Type B pancreatic cell (in vitro differentiated cells): ENCODE data around the gene OTOP2. TPM values are rescaled to one million over a fixed set of nuclear protein-coding genes. Genes with fewer than 3 reads are reported as not detected.

Source experiments
- DNase-seq: peaks from one replicate; pipeline ENCODE4 v3.0.0; 2021; ENCODE audit warnings: mixed read lengths; ENCODE audit not compliant: unreplicated experiment; ENCODE audit errors: extremely low spot score
- H3K27ac Mint-ChIP-seq: 2 replicates; pipeline ENCODE4 v1.8.0; 2021; ENCODE audit warnings: mild to moderate bottlenecking, mixed read lengths
- H3K27me3 Mint-ChIP-seq: 2 replicates; pipeline ENCODE4 v1.8.0; 2021; ENCODE audit warnings: mixed read lengths
- H3K36me3 Mint-ChIP-seq: 2 replicates; pipeline ENCODE4 v1.8.0; 2021; ENCODE audit warnings: mixed read lengths
- H3K4me1 Mint-ChIP-seq: one replicate; pipeline ENCODE4 v1.8.0; 2021; ENCODE audit warnings: mixed read lengths; ENCODE audit not compliant: unreplicated experiment
- H3K4me3 Mint-ChIP-seq: 2 replicates; pipeline ENCODE4 v1.8.0; 2021; ENCODE audit warnings: mild to moderate bottlenecking, mixed read lengths
- H3K9me3 Mint-ChIP-seq: 2 replicates; pipeline ENCODE4 v1.8.0; 2021; ENCODE audit warnings: mixed read lengths
- total RNA-seq: library from RNA; stranded (reverse); gene quantifications from 2 replicates; pipeline ENCODE4 v1.2.1, GENCODE V29; 2021; ENCODE audit warnings: low replicate concordance
- TF ChIP-seq, protein P1 (sequence below): fragments of 200-600 bp; sonication (generic); conservative IDR thresholded peaks from 2 replicates; pipeline ENCODE4 v1.5.0; 2021; ENCODE audit warnings: antibody characterized with exemption, mild to moderate bottlenecking

Gene OTOP2
- total RNA-seq, 1 donor from 2014 or later: not detected

DNA sequence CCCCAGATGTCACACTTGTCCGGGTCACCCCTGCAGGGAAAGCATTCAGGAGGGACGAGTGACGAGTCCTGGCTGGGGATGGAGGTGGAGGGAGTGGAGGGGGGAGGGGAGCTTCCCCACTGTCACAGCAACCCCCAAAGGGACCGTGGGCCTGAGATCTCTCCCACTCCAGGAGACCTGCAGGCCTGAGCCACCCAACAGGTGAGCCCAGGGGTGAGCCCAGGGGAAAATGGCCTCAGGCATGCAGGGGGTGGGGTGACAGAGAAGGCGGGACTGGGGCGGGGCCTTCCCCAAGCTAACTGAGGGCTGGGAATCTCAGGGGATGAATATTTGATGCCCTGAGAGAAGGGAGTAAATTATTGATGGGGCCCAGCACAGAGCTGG is 3.4 kb upstream of the OTOP2 start:
- Mint-ChIP-seq H3K4me1 (no peaks in the 10 kb centered on the region), H3K36me3 (no peaks in the 10 kb centered on the region), H3K9me3 (no peaks in the 10 kb centered on the region), H3K27me3 (peaks cover 47% of the 10 kb centered on the region), H3K27ac (no peak overlapping the region), H3K4me3 (peak overlapping the region; percentile 60)
- no peak for DNase-seq
- TF ChIP-seq, protein P1, sequence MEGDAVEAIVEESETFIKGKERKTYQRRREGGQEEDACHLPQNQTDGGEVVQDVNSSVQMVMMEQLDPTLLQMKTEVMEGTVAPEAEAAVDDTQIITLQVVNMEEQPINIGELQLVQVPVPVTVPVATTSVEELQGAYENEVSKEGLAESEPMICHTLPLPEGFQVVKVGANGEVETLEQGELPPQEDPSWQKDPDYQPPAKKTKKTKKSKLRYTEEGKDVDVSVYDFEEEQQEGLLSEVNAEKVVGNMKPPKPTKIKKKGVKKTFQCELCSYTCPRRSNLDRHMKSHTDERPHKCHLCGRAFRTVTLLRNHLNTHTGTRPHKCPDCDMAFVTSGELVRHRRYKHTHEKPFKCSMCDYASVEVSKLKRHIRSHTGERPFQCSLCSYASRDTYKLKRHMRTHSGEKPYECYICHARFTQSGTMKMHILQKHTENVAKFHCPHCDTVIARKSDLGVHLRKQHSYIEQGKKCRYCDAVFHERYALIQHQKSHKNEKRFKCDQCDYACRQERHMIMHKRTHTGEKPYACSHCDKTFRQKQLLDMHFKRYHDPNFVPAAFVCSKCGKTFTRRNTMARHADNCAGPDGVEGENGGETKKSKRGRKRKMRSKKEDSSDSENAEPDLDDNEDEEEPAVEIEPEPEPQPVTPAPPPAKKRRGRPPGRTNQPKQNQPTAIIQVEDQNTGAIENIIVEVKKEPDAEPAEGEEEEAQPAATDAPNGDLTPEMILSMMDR: no peak

DNA sequence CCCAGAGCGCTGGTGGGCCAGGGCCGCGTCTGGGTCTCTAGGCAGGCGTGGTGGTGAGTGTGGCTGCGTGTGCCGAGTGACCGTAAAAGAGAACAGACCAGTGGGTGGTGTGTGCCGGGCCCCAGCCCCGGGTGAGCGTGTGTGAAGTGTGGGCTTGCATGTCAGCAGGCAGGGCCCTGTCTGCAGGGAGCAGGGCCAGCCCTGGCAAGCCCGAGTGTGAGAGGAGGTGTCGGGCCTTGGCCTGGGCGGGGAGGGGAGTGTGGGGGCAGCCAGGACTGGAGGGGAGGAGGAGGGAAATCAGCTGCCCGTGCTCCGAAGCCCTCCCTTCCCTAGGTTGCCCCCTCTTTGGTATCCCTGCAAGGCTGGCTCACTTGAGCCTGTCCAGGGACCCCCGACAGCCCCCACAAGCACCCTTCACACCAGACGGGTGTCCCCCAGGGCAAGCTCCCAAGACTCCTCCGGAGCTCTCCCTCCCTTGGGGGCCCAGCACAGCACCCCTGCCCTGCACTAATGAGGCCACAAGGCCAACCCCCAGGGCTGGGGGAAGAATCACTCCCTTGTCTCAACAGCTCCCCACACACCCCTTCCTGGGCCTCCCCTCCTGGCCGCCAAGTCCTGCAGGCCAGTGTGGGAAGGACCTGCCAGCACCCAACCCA is 2.9 kb upstream of the OTOP2 start:
- Mint-ChIP-seq H3K27me3 (peaks cover 52% of the 10 kb centered on the region), H3K4me1 (no peaks in the 10 kb centered on the region), H3K4me3 (peak overlapping the region; percentile 60), H3K36me3 (no peaks in the 10 kb centered on the region), H3K9me3 (no peaks in the 10 kb centered on the region), H3K27ac (no peak overlapping the region)
- DNase-seq: no peak
- TF ChIP-seq, protein P1: no peak

DNA sequence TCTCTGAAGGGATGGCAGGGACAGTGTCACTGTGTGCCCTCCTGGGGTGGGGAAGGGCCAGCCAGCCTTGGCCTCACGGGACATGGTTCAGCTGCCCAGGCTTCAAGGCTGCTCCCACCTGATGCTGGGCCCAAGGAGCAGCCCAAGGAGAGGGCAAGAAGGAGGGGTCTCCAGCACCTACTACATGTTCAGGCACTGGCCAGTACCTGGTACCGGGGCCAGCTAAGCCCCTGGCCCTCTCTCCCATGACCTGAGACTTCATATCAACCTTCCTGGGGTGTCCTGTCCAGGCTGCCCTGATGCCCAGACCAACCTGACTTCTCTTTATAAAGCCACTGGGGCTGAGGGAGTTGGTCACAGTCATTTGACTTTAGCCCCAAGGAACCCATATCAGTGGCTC is 2.3 kb upstream of the OTOP2 start:
- H3K4me1 Mint-ChIP-seq: no peaks in the 10 kb centered on the region
- H3K27ac Mint-ChIP-seq: no peak overlapping the region
- H3K9me3 Mint-ChIP-seq: no peaks in the 10 kb centered on the region
- TF ChIP-seq, protein P1: no peak
- no peak for DNase-seq
- no peak overlapping the region for H3K4me3 Mint-ChIP-seq
- H3K27me3 Mint-ChIP-seq: peaks cover 56% of the 10 kb centered on the region
- no peaks in the 10 kb centered on the region for H3K36me3 Mint-ChIP-seq

DNA sequence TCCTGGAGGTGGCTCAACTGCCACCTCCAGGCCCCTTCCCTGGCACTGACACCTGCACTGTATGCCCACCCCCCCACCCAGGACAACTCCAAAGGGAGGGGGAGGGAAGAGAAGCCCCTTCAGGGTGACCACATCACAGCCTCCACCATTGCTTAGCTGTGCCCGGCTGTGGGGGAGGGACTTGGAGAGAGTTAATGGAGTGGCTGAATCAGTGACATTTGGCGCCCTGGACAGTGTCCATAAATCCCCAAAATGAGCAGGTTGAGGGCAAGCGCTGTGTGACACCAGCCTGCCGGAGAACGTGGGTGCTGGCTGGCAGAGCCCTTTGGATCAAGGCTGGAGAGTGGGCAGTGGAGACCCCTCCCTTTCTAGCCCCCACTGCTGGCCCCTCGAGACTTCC is 1.9 kb upstream of the OTOP2 start:
- H3K9me3 Mint-ChIP-seq: no peaks in the 10 kb centered on the region
- peaks cover 59% of the 10 kb centered on the region for H3K27me3 Mint-ChIP-seq
- H3K4me3 Mint-ChIP-seq: no peak overlapping the region

DNA sequence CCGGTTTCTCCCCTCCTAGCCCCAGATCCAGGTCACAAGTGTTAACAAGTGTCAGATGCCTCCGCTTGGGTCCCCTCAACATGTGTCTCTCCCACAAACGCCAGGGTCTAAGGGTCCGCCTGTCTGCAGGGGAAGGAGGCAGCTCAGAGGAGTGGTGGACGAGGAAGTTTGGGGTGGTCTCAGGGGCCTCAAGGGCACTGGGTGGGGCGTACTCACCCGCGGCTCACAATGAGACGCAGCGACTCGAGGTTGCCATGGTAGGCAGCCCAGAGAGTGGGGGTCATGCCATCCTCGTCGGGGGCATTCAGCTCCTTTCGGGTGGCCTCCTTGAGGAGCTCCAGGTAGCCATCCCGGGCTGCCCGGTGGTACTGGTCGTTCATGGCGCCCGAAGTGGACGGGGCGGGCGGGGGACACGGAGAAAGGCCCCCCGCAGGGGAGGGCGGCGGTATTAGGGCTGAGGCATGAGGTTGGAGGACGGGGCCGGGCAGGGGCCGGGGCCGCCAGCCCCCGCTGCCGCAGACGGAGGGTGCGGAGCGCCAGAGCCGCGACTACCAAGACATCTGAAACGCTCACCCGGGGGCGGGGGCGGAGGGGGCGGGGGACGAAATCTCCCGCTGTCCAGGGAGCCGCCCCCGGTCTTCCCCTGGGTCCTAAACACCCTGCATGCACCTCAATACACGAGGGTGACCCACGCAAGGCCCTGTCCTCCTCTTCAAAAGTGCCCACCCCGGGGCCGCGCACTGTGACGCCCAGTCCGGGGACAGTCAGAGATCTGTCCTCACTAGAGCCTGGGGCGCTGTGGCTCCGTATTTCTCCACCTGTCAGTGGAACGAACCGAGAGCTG is 1.2 kb upstream of the OTOP2 start, which contains the start of gene USH1G:
Gene USH1G (minus strand): TSS at position 562 of the 844 bp plus-strand sequence. CDS start 182 bp downstream, at position 380.
- TF ChIP-seq, protein P1: no peak
- no peak within 1 kb of the TSS for H3K27ac Mint-ChIP-seq
- H3K4me1 Mint-ChIP-seq: no peaks in the 10 kb centered on the region
- peaks cover 65% of the 10 kb centered on the region for H3K27me3 Mint-ChIP-seq
- H3K36me3 Mint-ChIP-seq: no peaks in the 10 kb centered on the region
- peak within 1 kb of the TSS; percentile 71 for H3K4me3 Mint-ChIP-seq
- no peak for DNase-seq
- no peaks in the 10 kb centered on the region for H3K9me3 Mint-ChIP-seq

More for the DNA sequence above, 1.9 kb upstream of the OTOP2 start:
- no peaks in the 10 kb centered on the region for H3K4me1 Mint-ChIP-seq
- DNase-seq: no peak
- H3K27ac Mint-ChIP-seq: no peak overlapping the region
- H3K36me3 Mint-ChIP-seq: no peaks in the 10 kb centered on the region
- TF ChIP-seq, protein P1: no peak
